Keratinocyte (primary cell): Measurements from ENCODE around the gene RHOJ.

Experiments
- CTCF ChIP-seq, 3 experiments: IDR thresholded peaks in 1 of 3; conservative IDR thresholded peaks in 1 of 3; optimal IDR thresholded peaks in 1 of 3; 2 replicates in 2 of 3; 3 replicates in 1 of 3; pipeline versions ENCODE3 to v1.5.1; 2011; ENCODE audit warnings: low read length in 3 of 3, mild to moderate bottlenecking in 3 of 3, moderate library complexity in 2 of 3, control low read depth in 1 of 3, inconsistent platforms in 1 of 3; ENCODE audit not compliant: insufficient read depth in 2 of 3; ENCODE audit errors: extremely low read depth in 1 of 3
- EZH2 ChIP-seq: IDR thresholded peaks from one replicate; pipeline ENCODE4 v1.6.1; 2012; ENCODE audit warnings: inconsistent platforms, mild to moderate bottlenecking, low read length, moderate library complexity

GRCh38 chr14:63155511-63156185 is 48.6 kb upstream of the RHOJ start:
- no peak for TF ChIP-seq CTCF (optimal IDR thresholded peaks at IDR 0.05 in 1 of 3, IDR thresholded peaks at IDR 0.05 in 1 of 3, conservative IDR thresholded peaks at IDR 0.05 in 1 of 3; ENCODE audit: extremely low read depth in 1 of 3, insufficient read depth in 2 of 3, low read length in 3 of 3)
- no peak for TF ChIP-seq EZH2
